ENCODE data around the gene UNC119B. TPM values are rescaled to one million over a fixed set of nuclear protein-coding genes. Genes with fewer than 3 reads are reported as not detected.

The UNC119B gene
- total and polyA plus RNA-seq, 4 donors = 8.6 to 43.2 (median 25.7) TPM

DNA sequence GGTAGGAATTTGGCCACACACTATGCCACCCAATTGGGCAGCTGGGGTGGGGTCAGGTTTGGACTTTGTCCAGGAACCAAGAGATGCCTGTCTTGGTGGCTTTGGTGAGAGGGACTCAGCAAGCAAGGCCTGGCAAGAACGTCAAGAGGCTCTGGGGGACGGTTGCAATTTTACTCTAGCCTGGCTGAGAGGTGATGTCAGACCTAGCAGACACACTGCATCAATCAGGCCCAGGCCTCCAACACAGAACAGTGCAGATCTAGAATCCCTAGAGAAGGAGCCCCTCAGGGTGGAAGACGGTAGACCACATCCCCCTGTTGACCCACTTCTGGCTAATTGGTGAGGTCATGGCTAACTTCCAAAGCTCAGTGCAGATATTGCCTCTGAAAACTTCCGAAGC, 1.6 kb upstream of the UNC119B start:
- Histone ChIP-seq H3K4me1 (ENCODE audit: control insufficient read depth in 5 of 5, insufficient read depth in 5 of 5, low read length in 5 of 5) (peaks cover 4 to 32% (median 7%) of the 10 kb centered on the region in 5 donors), H3K36me3 (ENCODE audit: control insufficient read depth in 4 of 4, insufficient read depth in 4 of 4, low read length in 4 of 4) (peaks cover 0 to 5% (median 3%) of the 10 kb centered on the region in 4 donors), H3K27me3 (ENCODE audit: control insufficient read depth in 3 of 3, insufficient read depth in 3 of 3, low read length in 2 of 3) (no peaks in the 10 kb centered on the region), H3K9ac (ENCODE audit: insufficient read depth in 1 of 2, low read length in 2 of 2) (no peak overlapping the region), H3K4me3 (no peak overlapping the region), H3K9me3 (ENCODE audit: control insufficient read depth in 4 of 4, insufficient read depth in 3 of 4, low read length in 3 of 4) (peaks cover 0 to 3% (median 0%) of the 10 kb centered on the region in 4 donors), H3K27ac (ENCODE audit: low read depth in 1 of 2, low read length in 1 of 2) (no peak overlapping the region)
- DNase-seq = no peak
- WGBS, 2 donors = 71 to 73% methylated on average over 4 of the region's 4 CpGs
- no peak for ATAC-seq (ENCODE audit: insufficient read depth, low FRiP score)
- TF ChIP-seq, protein P1, sequence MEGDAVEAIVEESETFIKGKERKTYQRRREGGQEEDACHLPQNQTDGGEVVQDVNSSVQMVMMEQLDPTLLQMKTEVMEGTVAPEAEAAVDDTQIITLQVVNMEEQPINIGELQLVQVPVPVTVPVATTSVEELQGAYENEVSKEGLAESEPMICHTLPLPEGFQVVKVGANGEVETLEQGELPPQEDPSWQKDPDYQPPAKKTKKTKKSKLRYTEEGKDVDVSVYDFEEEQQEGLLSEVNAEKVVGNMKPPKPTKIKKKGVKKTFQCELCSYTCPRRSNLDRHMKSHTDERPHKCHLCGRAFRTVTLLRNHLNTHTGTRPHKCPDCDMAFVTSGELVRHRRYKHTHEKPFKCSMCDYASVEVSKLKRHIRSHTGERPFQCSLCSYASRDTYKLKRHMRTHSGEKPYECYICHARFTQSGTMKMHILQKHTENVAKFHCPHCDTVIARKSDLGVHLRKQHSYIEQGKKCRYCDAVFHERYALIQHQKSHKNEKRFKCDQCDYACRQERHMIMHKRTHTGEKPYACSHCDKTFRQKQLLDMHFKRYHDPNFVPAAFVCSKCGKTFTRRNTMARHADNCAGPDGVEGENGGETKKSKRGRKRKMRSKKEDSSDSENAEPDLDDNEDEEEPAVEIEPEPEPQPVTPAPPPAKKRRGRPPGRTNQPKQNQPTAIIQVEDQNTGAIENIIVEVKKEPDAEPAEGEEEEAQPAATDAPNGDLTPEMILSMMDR (IDR thresholded peaks at IDR 0.05; ENCODE audit: control extremely low read depth, extremely low read depth) = no peak

DNA sequence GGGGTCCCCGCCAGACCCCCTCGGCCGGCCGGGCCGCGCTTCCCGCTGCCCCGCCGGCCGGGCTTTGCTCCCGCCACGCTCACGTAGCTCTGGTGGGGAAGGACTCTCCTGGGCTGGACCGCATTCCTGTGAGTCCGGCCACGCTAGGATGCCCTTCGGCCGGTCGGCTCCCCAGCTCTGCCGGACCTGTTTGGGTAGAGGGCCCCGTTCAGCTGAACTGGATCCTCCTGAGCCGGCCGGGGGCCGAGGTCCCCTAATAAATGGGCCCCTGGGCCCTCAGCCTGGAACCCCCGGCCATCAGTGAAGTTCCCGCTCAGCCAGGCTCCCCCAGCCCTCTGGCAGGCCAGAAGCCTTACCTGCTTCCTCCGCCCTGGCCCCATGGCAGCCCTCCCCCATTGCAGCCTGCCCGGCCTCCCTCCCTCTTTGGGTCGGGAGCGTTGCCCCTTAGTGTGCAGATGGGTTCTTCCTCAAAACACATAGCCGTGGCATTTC, 593 bp downstream of the UNC119B start:
- Histone ChIP-seq H3K27ac (ENCODE audit: low read depth in 1 of 2, low read length in 1 of 2) (peak overlapping the region; percentile 78 to 92), H3K9me3 (ENCODE audit: control insufficient read depth in 4 of 4, insufficient read depth in 3 of 4, low read length in 3 of 4) (peaks cover 0 to 3% (median 0%) of the 10 kb centered on the region in 4 donors), H3K36me3 (ENCODE audit: control insufficient read depth in 4 of 4, insufficient read depth in 4 of 4, low read length in 4 of 4) (peaks cover 0 to 22% (median 8%) of the 10 kb centered on the region in 4 donors), H3K27me3 (ENCODE audit: control insufficient read depth in 3 of 3, insufficient read depth in 3 of 3, low read length in 2 of 3) (no peaks in the 10 kb centered on the region), H3K4me1 (ENCODE audit: control insufficient read depth in 5 of 5, insufficient read depth in 5 of 5, low read length in 5 of 5) (peaks cover 4 to 37% (median 7%) of the 10 kb centered on the region in 5 donors), H3K9ac (ENCODE audit: insufficient read depth in 1 of 2, low read length in 2 of 2) (peak overlapping the region; percentile 46 to 61), H3K4me3 (peak overlapping the region; percentile 70)
- TF ChIP-seq, protein P1 (IDR thresholded peaks at IDR 0.05; ENCODE audit: control extremely low read depth, extremely low read depth) = no peak
- peak; percentile 17 for ATAC-seq (ENCODE audit: insufficient read depth, low FRiP score)
- peak in 2 of 3 donors; percentile 17 to 26 for DNase-seq
- WGBS, 2 donors = 0 to 1% methylated on average over 31 of the region's 31 CpGs

DNA sequence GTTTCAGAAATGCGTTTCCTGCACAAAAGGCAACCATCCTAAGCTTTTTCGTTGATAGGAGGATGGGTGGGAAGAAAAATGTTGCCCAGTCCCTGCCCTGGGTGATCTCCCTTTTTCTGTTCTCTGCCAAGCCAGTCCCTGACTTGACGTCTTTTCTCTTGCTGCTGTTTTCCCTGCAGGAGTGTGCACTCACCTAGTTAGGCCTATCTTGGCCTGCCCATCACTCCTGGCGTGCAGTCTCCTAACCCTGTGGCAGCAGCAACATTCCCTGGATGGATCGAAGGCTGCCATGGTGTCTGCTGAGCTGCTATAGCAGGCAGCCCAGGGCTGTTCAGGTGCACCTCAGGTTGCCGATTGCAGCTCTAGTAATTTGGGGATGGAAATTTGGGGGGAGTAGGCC, 1.2 kb downstream of the UNC119B start:
- Histone ChIP-seq H3K4me1 (ENCODE audit: control insufficient read depth in 5 of 5, insufficient read depth in 5 of 5, low read length in 5 of 5) (peaks cover 4 to 37% (median 7%) of the 10 kb centered on the region in 5 donors), H3K4me3 (no peak overlapping the region), H3K27me3 (ENCODE audit: control insufficient read depth in 3 of 3, insufficient read depth in 3 of 3, low read length in 2 of 3) (no peaks in the 10 kb centered on the region), H3K9ac (ENCODE audit: insufficient read depth in 1 of 2, low read length in 2 of 2) (peak overlapping the region; percentile 46 to 61), H3K9me3 (ENCODE audit: control insufficient read depth in 4 of 4, insufficient read depth in 3 of 4, low read length in 3 of 4) (peaks cover 0 to 3% (median 0%) of the 10 kb centered on the region in 4 donors), H3K27ac (ENCODE audit: low read depth in 1 of 2, low read length in 1 of 2) (peak overlapping the region in 1 of 2 donors; percentile 92), H3K36me3 (ENCODE audit: control insufficient read depth in 4 of 4, insufficient read depth in 4 of 4, low read length in 4 of 4) (peaks cover 2 to 27% (median 10%) of the 10 kb centered on the region in 4 donors)
- DNase-seq (no peak), ATAC-seq (ENCODE audit: insufficient read depth, low FRiP score) (no peak)
- TF ChIP-seq, protein P1 (IDR thresholded peaks at IDR 0.05; ENCODE audit: control extremely low read depth, extremely low read depth) = no peak
- WGBS, 2 donors = 37 to 42% methylated on average over 6 of the region's 6 CpGs
